A549 (cell line): ENCODE measurements around the gene RADIL. TPM values are rescaled to one million over a fixed set of nuclear protein-coding genes. Genes with fewer than 3 reads are reported as not detected.

Experiments used
- ATAC-seq, 2 experiments: fragments of 200-7000 bp in 1 of 2; fragments of >200 bp in 1 of 2; cut with Nextera tagmentation in 1 of 2; cut with Tn5 transposase in 1 of 2; 3 replicates each; pipeline versions ENCODE4 v1.8.0 to v1.9.1; 2018 to 2020; ENCODE audit warnings: mild to moderate bottlenecking in 1 of 2, moderate library complexity in 1 of 2
- CTCF ChIA-PET: fragments of 300-600 bp; sonication (Branson Sonifier 250); formaldehyde crosslinking; extraction: SDS; loops from one replicate; lab custom pipeline; 2021; ENCODE audit warnings: antibody characterized with exemption, inconsistent platforms; lab: Yijun Ruan, JAX
- POLR2A ChIA-PET: fragments of 350-600 bp; formaldehyde crosslinking; extraction: SDS; loops from one replicate; lab custom pipeline; 2021; ENCODE audit warnings: antibody characterized with exemption, inconsistent platforms; lab: Yijun Ruan, JAX
- DNase-seq, 2 experiments: peaks; one replicate each; pipeline versions ENCODE4 v3.0.0 to v3.0.0-alpha.2; 2011 to 2016; ENCODE audit warnings: low read depth in 1 of 2, low spot score in 1 of 2
- FAIRE-seq: peaks from 2 replicates; lab custom pipeline; 2011; peaks lifted over from hg19 to GRCh38; lab: Jason Lieb, UNC
- H3K27ac ChIP-seq, 2 experiments: fragments of >200 bp; sonication (Bioruptor Twin); formaldehyde crosslinking; 3 replicates each; pipeline ENCODE4 v1.5.1; 2016 to 2017
- H3K4me1 ChIP-seq: fragments of >200 bp; sonication (Bioruptor Twin); formaldehyde crosslinking; 3 replicates; pipeline ENCODE4 v1.6.1; 2016
- H3K4me2 ChIP-seq: fragments of >200 bp; sonication (Bioruptor Twin); formaldehyde crosslinking; 3 replicates; pipeline ENCODE4 v1.6.1; 2016
- H3K4me3 ChIP-seq: fragments of >200 bp; sonication (Bioruptor Twin); formaldehyde crosslinking; 3 replicates; pipeline ENCODE4 v1.5.1; 2016
- H3K9me3 ChIP-seq: fragments of >200 bp; sonication (Bioruptor Twin); formaldehyde crosslinking; 3 replicates; pipeline ENCODE4 v1.6.1; 2016
- BCL3 ChIP-seq: fragments of >200 bp; sonication (Bioruptor Twin); formaldehyde crosslinking; IDR thresholded peaks from 3 replicates; pipeline ENCODE4 v1.6.1; 2016
- BHLHE40 ChIP-seq: IDR thresholded peaks from 2 replicates; pipeline ENCODE4 v1.6.1; 2012; ENCODE audit warnings: low read depth, low read length, inconsistent platforms
- CBX8 ChIP-seq: fragments of 200-600 bp; sonication (generic); IDR thresholded peaks from 2 replicates; pipeline ENCODE4 v1.6.1; 2016
- CHD4 ChIP-seq: fragments of 200-600 bp; sonication (generic); IDR thresholded peaks from 2 replicates; pipeline ENCODE4 v1.6.1; 2016; ENCODE audit warnings: antibody characterized with exemption, mild to moderate bottlenecking, borderline replicate concordance
- EHF ChIP-seq: fragments of 250-450 bp; sonication (Bioruptor Pico); IDR thresholded peaks from 2 replicates; pipeline ENCODE4 v1.5.0; 2020; ENCODE audit warnings: mild to moderate bottlenecking
- EP300 ChIP-seq, 2 experiments: fragments of >200 bp; sonication (Bioruptor Twin); formaldehyde crosslinking; IDR thresholded peaks; 2 replicates in 1 of 2; 3 replicates in 1 of 2; pipeline ENCODE4 v1.6.1; 2016 to 2017
- ESRRA ChIP-seq: fragments of 150-350 bp; IDR thresholded peaks from 2 replicates; pipeline ENCODE4 v1.6.1; 2014; ENCODE audit warnings: mild to moderate bottlenecking, low read length, borderline replicate concordance
- GATA3 ChIP-seq: IDR thresholded peaks from 2 replicates; pipeline ENCODE4 v1.6.1; 2012; ENCODE audit warnings: borderline replicate concordance
- HOXA7 ChIP-seq: fragments of 250-450 bp; sonication (Bioruptor Pico); IDR thresholded peaks from 2 replicates; pipeline ENCODE4 v1.5.0; 2020; ENCODE audit warnings: mild to moderate bottlenecking, moderate library complexity
- HOXB5 ChIP-seq: fragments of 250-450 bp; sonication (Bioruptor Pico); IDR thresholded peaks from 2 replicates; pipeline ENCODE4 v1.5.0; 2020; ENCODE audit warnings: mild to moderate bottlenecking, moderate library complexity
- JUNB ChIP-seq: fragments of >200 bp; sonication (Bioruptor Twin); formaldehyde crosslinking; IDR thresholded peaks from 2 replicates; pipeline ENCODE4 v1.6.1; 2016
- KDM5A ChIP-seq: fragments of 200-600 bp; sonication (generic); IDR thresholded peaks from 2 replicates; pipeline ENCODE4 v1.6.1; 2016; ENCODE audit warnings: antibody characterized with exemption, mild to moderate bottlenecking
- MAFK ChIP-seq: fragments of 450-650 bp; IDR thresholded peaks from 2 replicates; pipeline ENCODE4 v1.6.1; 2014; ENCODE audit not compliant: partially characterized antibody
- MAX ChIP-seq: IDR thresholded peaks from 2 replicates; pipeline ENCODE4 v1.6.1; 2012
- NFE2L2 ChIP-seq: fragments of 150-350 bp; conservative IDR thresholded peaks from 2 replicates; pipeline ENCODE4 v1.6.1; 2014; ENCODE audit warnings: low read length
- NPAS2 ChIP-seq: fragments of 250-450 bp; sonication (Bioruptor Pico); IDR thresholded peaks from 2 replicates; pipeline ENCODE4 v1.8.0; 2022; ENCODE audit warnings: mild to moderate bottlenecking, moderate library complexity, borderline replicate concordance
- POLR2A ChIP-seq: IDR thresholded peaks from 2 replicates; pipeline ENCODE4 v1.6.1; 2012; ENCODE audit warnings: mild to moderate bottlenecking, low read length
- RAD21 ChIP-seq, 2 experiments: fragments of >200 bp in 1 of 2; sonication (Bioruptor Twin) in 1 of 2; formaldehyde crosslinking in 1 of 2; IDR thresholded peaks in 1 of 2; conservative IDR thresholded peaks in 1 of 2; 2 replicates in 1 of 2; 3 replicates in 1 of 2; pipeline ENCODE4 v1.6.1; 2012 to 2018; ENCODE audit warnings: inconsistent platforms in 1 of 2
- RFX5 ChIP-seq: fragments of 450-650 bp; IDR thresholded peaks from 2 replicates; pipeline ENCODE4 v1.7.1; 2014; ENCODE audit warnings: antibody characterized with exemption, mild to moderate bottlenecking, moderate library complexity
- SREBF2 ChIP-seq: fragments of 450-650 bp; IDR thresholded peaks from 2 replicates; pipeline ENCODE4 v1.6.1; 2014; ENCODE audit warnings: mild to moderate bottlenecking, moderate library complexity
- TP53 ChIP-seq: fragments of 250-450 bp; sonication (Bioruptor Pico); IDR thresholded peaks from 2 replicates; pipeline ENCODE4 v1.5.0; 2021; ENCODE audit warnings: mild to moderate bottlenecking, moderate library complexity
- USF2 ChIP-seq: fragments of 450-650 bp; IDR thresholded peaks from 2 replicates; pipeline ENCODE4 v1.6.1; 2014; ENCODE audit warnings: antibody characterized with exemption
- ZNF302 ChIP-seq: fragments of 250-450 bp; sonication (Bioruptor Pico); IDR thresholded peaks from 2 replicates; pipeline ENCODE4 v1.9.0; 2021; ENCODE audit warnings: inconsistent platforms, mild to moderate bottlenecking, moderate library complexity
- WGBS: methylation state at CpG from one replicate; pipeline ENCODE4 v1.1.6; 2017; ENCODE audit errors: missing lambda C conversion rate; 5-methylcytosine and 5-hydroxymethylcytosine counted together
- polyA plus RNA-seq, 4 experiments: library from polyadenylated mRNA; depleted of rRNA in 3 of 4; stranded (reverse); fragments of >200 nt; fragmentation: RNase III in 1 of 4; extraction: RNeasy Plus Mini Kit Qiagen cat#74134 plus additional on column Dnase treatment in 1 of 4; gene quantifications; 2 replicates in 3 of 4; 3 replicates in 1 of 4; pipeline ENCODE4 v1.2.3, GENCODE V29; 2011 to 2017

The RADIL gene
- polyA plus RNA-seq, 2 of the 4 experiments (the other 2 are of a cell fraction) = 1.0 to 1.1 TPM

GRCh38 chr7:4758111-4758510 is 125.4 kb downstream of the RADIL start:
- Histone ChIP-seq H3K27ac (no peak overlapping the region), H3K4me2 (no peak overlapping the region), H3K4me1 (peaks cover 7% of the 10 kb centered on the region), H3K9me3 (no peaks in the 10 kb centered on the region), H3K4me3 (no peak overlapping the region)
- no peak for TF ChIP-seq POLR2A
- TF ChIP-seq HOXA7 (CRISPR knock-in tag) = no peak
- no peak for TF ChIP-seq BCL3
- TF ChIP-seq RFX5 = no peak
- no peak for TF ChIP-seq ESRRA
- no peak for TF ChIP-seq JUNB
- TF ChIP-seq EP300 (IDR thresholded peaks at IDR 0.05) = no peak
- TF ChIP-seq EHF = no peak
- TF ChIP-seq USF2 = no peak
- DNase-seq (no peak), ATAC-seq (no peak), FAIRE-seq (no peak)
- CTCF ChIA-PET = interaction anchor here (1.5 to 6.6 kb wide), 2 partner anchors 14 to 126 kb away, joined by 6 to 46 read pairs; no protein-coding TSS in a partner anchor
- 92% methylated on average over 19 of the region's 19 CpGs for WGBS
- POLR2A ChIA-PET = interaction anchor here (1.0 kb wide), 1 partner anchor 13 kb away, joined by 4 read pairs; no protein-coding TSS in a partner anchor

- FAIRE-seq (no peak), ATAC-seq (no peak), DNase-seq (no peak)
- Histone ChIP-seq H3K4me1 (peaks cover 12% of the 10 kb centered on the region), H3K27ac (no peak overlapping the region), H3K4me3 (no peak overlapping the region), H3K9me3 (no peaks in the 10 kb centered on the region), H3K4me2 (no peak overlapping the region)
- CTCF ChIA-PET = interaction anchor here (1.0 to 6.6 kb wide), 13 partner anchors 9 to 124 kb away, joined by 3 to 46 read pairs (median 8); partner anchors contain the start of gene AP5Z1
- WGBS = 95% methylated on average over 21 of the region's 24 CpGs
- POLR2A ChIA-PET = no interaction called here
- TF ChIP-seq EP300 (IDR thresholded peaks at IDR 0.05) (no peak), MAX (no peak), HOXB5 (CRISPR knock-in tag) (no peak), TP53 (CRISPR knock-in tag) (no peak), ESRRA (no peak), CBX8 (no peak), HOXA7 (CRISPR knock-in tag) (no peak), RAD21 (conservative IDR thresholded peaks at IDR 0.05 in 1 of 2, IDR thresholded peaks at IDR 0.05 in 1 of 2) (no peak), MAFK (no peak), SREBF2 (no peak), CHD4 (no peak), NFE2L2 (no peak), ZNF302 (CRISPR knock-in tag) (no peak), BCL3 (no peak), BHLHE40 (no peak), GATA3 (no peak), NPAS2 (no peak), KDM5A (no peak)
Observed at GRCh38 chr7:4755045-4755444, 128.5 kb downstream of the RADIL start.
